ENCODE data around the gene RPL35A. TPM values are rescaled to one million over a fixed set of nuclear protein-coding genes. Genes with fewer than 3 reads are reported as not detected.

The RPL35A gene
- total RNA-seq, 2 experiments from 2014 or later, result 931 to 944 TPM

DNA sequence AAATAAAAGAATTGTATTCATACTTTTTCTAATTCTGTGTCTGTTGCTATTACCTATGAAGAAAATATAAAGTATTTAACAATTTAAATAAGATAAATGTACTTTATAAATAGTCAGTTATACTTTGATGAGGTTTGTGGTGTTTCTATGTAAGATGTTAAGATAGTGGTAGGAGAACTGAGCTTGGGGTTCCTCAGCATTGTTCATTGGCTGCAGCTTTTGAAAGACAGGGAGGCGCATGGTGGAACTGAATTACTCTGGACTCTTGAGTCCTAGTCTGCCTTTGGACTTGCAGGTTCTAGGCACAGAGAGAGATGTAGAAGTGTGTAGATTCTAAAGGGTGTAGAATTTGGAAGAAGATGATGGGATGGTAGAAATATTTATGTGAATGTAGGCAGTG lies 33.1 kb downstream of the RPL35A start:
- no peaks in the 10 kb centered on the region for H3K36me3 Mint-ChIP-seq (ENCODE audit: low read depth)
- CTCF ChIA-PET, result no interaction called here
- no peaks in the 10 kb centered on the region for H3K27me3 Mint-ChIP-seq
- H3K27ac Mint-ChIP-seq, result no peak overlapping the region
- H3K4me3 Mint-ChIP-seq, result no peak overlapping the region
- no peak for DNase-seq
- H3K4me1 Mint-ChIP-seq, result no peaks in the 10 kb centered on the region
- POLR2A ChIA-PET, result no interaction called here
- H3K9me3 Mint-ChIP-seq, result no peaks in the 10 kb centered on the region

- POLR2A ChIA-PET, result no interaction called here
- H3K27me3 Mint-ChIP-seq, result no peaks in the 10 kb centered on the region
- CTCF ChIA-PET, result no interaction called here
- no peak for DNase-seq
- H3K4me3 Mint-ChIP-seq, result no peak overlapping the region
- H3K36me3 Mint-ChIP-seq (ENCODE audit: low read depth), result no peaks in the 10 kb centered on the region
- H3K4me1 Mint-ChIP-seq, result no peaks in the 10 kb centered on the region
- H3K27ac Mint-ChIP-seq, result no peak overlapping the region
- H3K9me3 Mint-ChIP-seq, result no peaks in the 10 kb centered on the region
Observed at GRCh38 chr3:197989651-197990050, 39.7 kb downstream of the RPL35A start.

- Mint-ChIP-seq H3K4me3 (no peak overlapping the region), H3K27ac (no peak overlapping the region), H3K36me3 (ENCODE audit: low read depth) (no peaks in the 10 kb centered on the region), H3K27me3 (no peaks in the 10 kb centered on the region), H3K4me1 (no peaks in the 10 kb centered on the region), H3K9me3 (no peaks in the 10 kb centered on the region)
- POLR2A ChIA-PET, result no interaction called here
- DNase-seq, result no peak
- CTCF ChIA-PET, result no interaction called here
Observed at GRCh38 chr3:197994736-197995135, 44.7 kb downstream of the RPL35A start.

- Mint-ChIP-seq H3K4me3 (no peak overlapping the region), H3K9me3 (no peaks in the 10 kb centered on the region), H3K36me3 (ENCODE audit: low read depth) (no peaks in the 10 kb centered on the region), H3K27me3 (no peaks in the 10 kb centered on the region), H3K4me1 (no peaks in the 10 kb centered on the region), H3K27ac (no peak overlapping the region)
- POLR2A ChIA-PET, result no interaction called here
- CTCF ChIA-PET, result no interaction called here
- DNase-seq, result no peak
Observed at GRCh38 chr3:197996855-197997254, 46.9 kb downstream of the RPL35A start.

DNA sequence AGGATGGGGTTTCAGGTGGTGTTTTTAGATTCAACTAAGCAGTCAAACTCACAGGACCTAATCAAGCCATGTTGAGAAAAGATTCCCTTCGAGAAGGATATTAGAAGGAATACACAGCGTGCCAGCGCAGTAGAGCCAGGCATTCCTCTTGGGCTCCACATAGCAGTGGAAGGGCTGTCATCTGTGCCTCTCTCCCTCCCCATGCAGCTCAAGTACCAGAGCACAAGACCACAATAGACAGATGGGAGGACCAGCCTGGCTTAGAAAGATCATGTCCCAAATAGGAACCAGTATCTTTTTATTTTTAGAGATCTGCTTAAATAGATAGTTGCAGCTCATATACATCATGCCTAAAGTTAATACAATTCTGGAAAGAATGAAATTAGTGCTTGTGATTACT lies 47.9 kb downstream of the RPL35A start:
- Mint-ChIP-seq H3K27me3 (no peaks in the 10 kb centered on the region), H3K4me1 (no peaks in the 10 kb centered on the region), H3K9me3 (no peaks in the 10 kb centered on the region), H3K4me3 (no peak overlapping the region), H3K27ac (no peak overlapping the region), H3K36me3 (ENCODE audit: low read depth) (no peaks in the 10 kb centered on the region)
- CTCF ChIA-PET, result no interaction called here
- POLR2A ChIA-PET, result no interaction called here
- no peak for DNase-seq

Other genes with a start within 250 kb of the RPL35A start
- 10 to 100 TPM; 46.8 to 47.4 TPM for gene RUBCN, start 213.3 kb upstream of the RPL35A start, total RNA-seq
- 10 to 100 TPM; 41.7 to 45.1 TPM for gene FYTTD1, start 200.3 kb upstream of the RPL35A start, total RNA-seq
- 10 to 100 TPM; 58.5 to 65.8 TPM for gene LRCH3, start 158.9 kb upstream of the RPL35A start, total RNA-seq
- 1 to 10 TPM; 2.3 to 3.0 TPM for gene LMLN, start 10.0 kb downstream of the RPL35A start, total RNA-seq